OCI-LY7 (cell line): ENCODE measurements around the gene DESI1.

Source experiments
- CTCF ChIP-seq: fragments of 200-600 bp; sonication (generic); conservative IDR thresholded peaks from 2 replicates; pipeline ENCODE4 v1.5.1; 2014; ENCODE audit warnings: mild to moderate bottlenecking, antibody characterized with exemption, low read length, moderate library complexity, mixed read lengths
- EZH2phosphoT487 ChIP-seq: fragments of 200-600 bp; sonication (generic); IDR thresholded peaks from 2 replicates; pipeline ENCODE4 v1.6.1; 2018; ENCODE audit warnings: low read depth, borderline replicate concordance, mild to moderate bottlenecking, mixed run types, antibody characterized with exemption, low read length, moderate library complexity, mixed read lengths

- no peak for TF ChIP-seq CTCF
- TF ChIP-seq EZH2phosphoT487 = no peak
Observed at GRCh38 chr22:41641854-41642253, 21.0 kb upstream of the DESI1 start.
